Breast epithelium (tissue), 4 donors: ENCODE results near the gene NCK2. TPM values are rescaled to one million over a fixed set of nuclear protein-coding genes. Genes with fewer than 3 reads are reported as not detected.

ENCODE experiments used
- DNase-seq, 2 donors: peaks; one replicate each; pipeline ENCODE4 v3.0.0-alpha.2; 2019; ENCODE audit warnings: low spot score in 2 of 2
- H3K27ac ChIP-seq, 2 donors: fragments of 200-600 bp; sonication (generic) in 1 of 2; one replicate each; pipeline ENCODE4 v1.5.1; 2016 to 2019; ENCODE audit warnings: mild to moderate bottlenecking in 1 of 2
- H3K27me3 ChIP-seq, 2 donors: fragments of 200-600 bp; sonication (generic) in 1 of 2; one replicate each; pipeline versions ENCODE4 v1.5.1 to v1.6.0; 2017 to 2019; ENCODE audit warnings: control low read depth in 1 of 2, mild to moderate bottlenecking in 1 of 2
- H3K36me3 ChIP-seq: fragments of 200-600 bp; one replicate; pipeline ENCODE4 v1.5.1; 2019
- H3K4me1 ChIP-seq, 2 donors: fragments of 200-600 bp; sonication (generic); one replicate each; pipeline ENCODE4 v1.5.1; 2016 to 2019; ENCODE audit warnings: control low read depth in 1 of 2
- H3K4me3 ChIP-seq, 3 donors: fragments of 200-600 bp; sonication (generic); 1 replicate in 2 of 3; 2 replicates in 1 of 3; pipeline ENCODE4 v1.5.1; 2016 to 2019; ENCODE audit warnings: mild to moderate bottlenecking in 3 of 3, moderate library complexity in 2 of 3
- H3K9me3 ChIP-seq, 2 donors: fragments of 200-600 bp; sonication (generic) in 1 of 2; one replicate each; pipeline ENCODE4 v1.5.1; 2016 to 2019; ENCODE audit warnings: control low read depth in 1 of 2
- CTCF ChIP-seq, 3 donors: fragments of 450-650 bp; IDR thresholded peaks; one replicate each; pipeline ENCODE4 v1.5.1; 2016 to 2017; ENCODE audit warnings: antibody characterized with exemption in 3 of 3, mild to moderate bottlenecking in 3 of 3, moderate library complexity in 3 of 3
- POLR2A ChIP-seq: fragments of 450-650 bp; IDR thresholded peaks from one replicate; pipeline ENCODE4 v1.6.1; 2016; ENCODE audit warnings: antibody characterized with exemption, mild to moderate bottlenecking, moderate library complexity
- POLR2AphosphoS5 ChIP-seq, 3 donors: sonication (generic); formaldehyde crosslinking; IDR thresholded peaks; one replicate each; pipeline ENCODE4 v1.6.1; 2017; ENCODE audit warnings: antibody characterized with exemption in 3 of 3
- intact Hi-C: fragments of 100-400 bp; cut with DNase I; formaldehyde crosslinking; loops from one replicate; pipeline ENCODE4 v1.15.1; 2023; ENCODE audit warnings: low total_unique reads
- total RNA-seq, 3 donors: library from RNA; depleted of rRNA; stranded (reverse); fragments of >200 nt; gene quantifications; one replicate each; pipeline ENCODE4 v1.1.0, GENCODE V29; 2016

The NCK2 gene
- total RNA-seq, 3 donors from 2014 or later = 42.0 to 54.3 (median 46.9) TPM

- Histone ChIP-seq H3K4me1 (peaks cover 4 to 20% of the 10 kb centered on the region in 2 donors), H3K9me3 (no peaks in the 10 kb centered on the region), H3K27ac (no peak overlapping the region), H3K36me3 (no peaks in the 10 kb centered on the region), H3K27me3 (no peaks in the 10 kb centered on the region), H3K4me3 (no peak overlapping the region)
- TF ChIP-seq POLR2AphosphoS5 (IDR thresholded peaks at IDR 0.05) = no peak
- no peak for TF ChIP-seq CTCF (IDR thresholded peaks at IDR 0.05)
- TF ChIP-seq POLR2A = no peak
- DNase-seq = no peak
- intact Hi-C loops = loop anchor here (2.0 kb wide), 1 partner anchor 33 kb away; no protein-coding TSS in a partner anchor
Measured at GRCh38 chr2:105793196-105793975, 48.7 kb downstream of the NCK2 start.

DNA sequence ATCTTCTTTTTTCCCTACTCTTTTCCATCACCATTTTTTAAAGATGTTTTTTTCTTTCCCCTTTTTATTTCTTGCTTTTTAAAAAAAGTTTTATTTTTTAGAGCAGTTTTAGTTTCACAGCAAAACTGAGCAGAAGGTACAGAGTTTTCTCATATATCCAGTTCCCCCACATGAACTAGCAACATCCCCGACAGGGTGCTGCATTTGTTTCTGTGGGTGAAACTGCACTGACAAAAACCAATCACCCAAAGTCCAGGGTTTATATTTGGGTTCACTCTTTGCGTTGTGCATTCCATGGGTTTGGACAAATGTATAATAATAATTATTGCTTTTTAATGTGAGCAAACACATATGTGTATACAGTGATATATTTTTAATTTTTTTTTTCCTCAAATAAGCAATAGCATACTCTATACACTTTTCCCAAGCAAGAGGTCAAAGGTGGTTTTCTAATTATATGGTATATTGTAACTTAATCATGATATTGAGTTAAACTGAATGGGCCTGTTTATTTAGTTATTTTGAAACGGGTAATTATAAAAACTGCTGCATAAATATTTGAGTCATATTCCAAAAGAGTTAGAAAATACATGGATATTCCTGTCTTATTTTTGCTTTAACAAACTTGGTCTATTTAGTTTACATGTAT is 50.3 kb downstream of the NCK2 start:
- intact Hi-C loops = no loop called here
- no peaks in the 10 kb centered on the region for H3K36me3 ChIP-seq
- DNase-seq = no peak

DNA sequence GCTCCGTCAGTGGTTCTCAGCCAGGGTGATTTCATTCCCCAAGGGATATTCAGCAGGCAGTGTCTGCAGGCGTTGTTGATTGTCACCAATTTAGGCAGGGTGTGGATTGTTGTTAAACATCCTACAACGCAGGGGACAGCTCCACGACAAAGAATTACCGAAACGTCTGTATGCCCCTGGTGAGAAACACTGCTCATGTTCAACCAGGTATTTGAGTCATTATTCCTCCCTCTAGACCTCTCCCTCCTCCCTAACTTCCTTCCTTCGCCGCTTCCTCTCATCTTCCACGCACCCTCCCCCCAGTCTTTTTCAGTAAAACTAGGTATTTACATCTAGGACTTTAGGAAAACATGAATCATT is 50.8 kb downstream of the NCK2 start:
- Histone ChIP-seq H3K27ac (no peak overlapping the region), H3K36me3 (no peaks in the 10 kb centered on the region), H3K9me3 (no peaks in the 10 kb centered on the region), H3K4me1 (peaks cover 4 to 14% of the 10 kb centered on the region in 2 donors), H3K27me3 (no peaks in the 10 kb centered on the region), H3K4me3 (no peak overlapping the region)
- DNase-seq = no peak
- intact Hi-C loops = no loop called here
- TF ChIP-seq POLR2A (no peak), POLR2AphosphoS5 (IDR thresholded peaks at IDR 0.05) (no peak), CTCF (IDR thresholded peaks at IDR 0.05) (no peak)

More for the DNA sequence above, 50.3 kb downstream of the NCK2 start:
- Histone ChIP-seq H3K4me3 (no peak overlapping the region), H3K4me1 (peaks cover 4 to 17% of the 10 kb centered on the region in 2 donors), H3K9me3 (no peaks in the 10 kb centered on the region), H3K27me3 (no peaks in the 10 kb centered on the region), H3K27ac (no peak overlapping the region)
- no peak for TF ChIP-seq CTCF (IDR thresholded peaks at IDR 0.05)
- TF ChIP-seq POLR2A = no peak
- TF ChIP-seq POLR2AphosphoS5 (IDR thresholded peaks at IDR 0.05) = no peak

DNA sequence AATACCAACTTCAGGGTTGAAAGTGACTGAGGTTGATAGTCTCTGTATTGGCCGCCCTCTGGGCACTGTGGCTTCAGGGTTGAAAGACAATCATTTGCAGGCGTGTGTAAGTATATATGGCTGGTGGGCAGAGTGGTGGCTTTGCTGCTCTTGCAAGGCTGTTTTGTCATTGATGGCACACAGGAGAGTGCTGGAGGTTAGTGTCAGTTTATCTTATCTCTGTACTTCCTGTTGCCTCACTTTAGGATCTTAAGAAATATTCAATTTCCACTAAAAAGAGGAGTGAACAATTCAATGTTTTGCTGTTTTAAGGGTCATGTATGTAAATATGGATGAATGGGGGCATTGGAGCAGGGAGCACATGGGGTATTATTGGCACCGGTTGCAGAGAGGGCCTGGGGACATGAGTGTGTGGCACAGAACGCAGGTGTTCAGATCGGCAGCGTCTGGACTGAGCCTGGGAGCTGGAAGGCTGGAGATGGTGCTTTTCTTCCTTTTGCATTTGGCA is 51.5 kb downstream of the NCK2 start:
- no peak for DNase-seq
- intact Hi-C loops = no loop called here
- peaks cover 0 to 11% of the 10 kb centered on the region in 2 donors for H3K4me1 ChIP-seq
- TF ChIP-seq POLR2AphosphoS5 (IDR thresholded peaks at IDR 0.05) (no peak), POLR2A (no peak), CTCF (IDR thresholded peaks at IDR 0.05) (no peak)
- no peaks in the 10 kb centered on the region for H3K9me3 ChIP-seq
- no peaks in the 10 kb centered on the region for H3K36me3 ChIP-seq
- no peak overlapping the region for H3K27ac ChIP-seq
- H3K4me3 ChIP-seq = no peak overlapping the region
- no peaks in the 10 kb centered on the region for H3K27me3 ChIP-seq

DNA sequence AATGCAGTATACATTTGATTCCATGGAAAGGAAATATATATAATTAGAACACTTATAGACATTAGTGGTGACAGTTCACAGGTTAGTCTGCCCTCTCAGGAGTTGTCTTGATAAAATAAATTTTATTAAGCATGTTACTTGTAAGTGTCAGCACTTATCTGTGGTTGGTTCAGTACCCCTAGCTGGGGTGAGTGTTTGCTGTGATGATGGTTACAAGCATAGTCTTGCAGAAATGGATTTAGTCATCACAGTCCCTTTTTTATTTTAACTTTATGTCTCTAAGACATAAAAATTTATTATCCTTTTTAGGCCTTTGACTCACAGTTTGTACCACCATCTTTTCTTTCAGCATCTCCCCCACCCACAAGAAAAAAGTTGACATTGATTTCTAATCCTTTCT is 52.1 kb downstream of the NCK2 start:
- no peak overlapping the region for H3K4me3 ChIP-seq
- no peak for TF ChIP-seq POLR2A
- no peak for TF ChIP-seq POLR2AphosphoS5 (IDR thresholded peaks at IDR 0.05)
- no peak for TF ChIP-seq CTCF (IDR thresholded peaks at IDR 0.05)
- peaks cover 0 to 9% of the 10 kb centered on the region in 2 donors for H3K4me1 ChIP-seq

More for the DNA sequence above, 52.1 kb downstream of the NCK2 start:
- Histone ChIP-seq H3K27ac (peak overlapping the region in 1 of 2 donors; percentile 59), H3K27me3 (no peaks in the 10 kb centered on the region), H3K9me3 (no peaks in the 10 kb centered on the region), H3K36me3 (no peaks in the 10 kb centered on the region)
- DNase-seq = no peak
- intact Hi-C loops = no loop called here
